Uterus (tissue), 4 donors: Measurements from ENCODE around the gene MBD3L2. TPM values are rescaled to one million over a fixed set of nuclear protein-coding genes. Genes with fewer than 3 reads are reported as not detected.
"Not testable (repeated sequence)": the region's sequence is repeated elsewhere in the genome, so short reads cannot be mapped to it uniquely, and the experiment has no call there.

ENCODE experiments used
- DNase-seq, 2 donors: peaks; one replicate each; pipeline ENCODE4 v3.0.0-alpha.2; 2019 to 2020
- H3K27ac ChIP-seq, 2 donors: fragments of 200-600 bp; sonication (generic); 1 replicate in 1 of 2; 2 replicates in 1 of 2; pipeline ENCODE4 v1.5.1; 2016 to 2018
- H3K27me3 ChIP-seq, 2 donors: fragments of 200-600 bp; sonication (generic); one replicate each; pipeline ENCODE4 v1.5.1; 2018 to 2019; ENCODE audit warnings: control low read depth in 1 of 2
- H3K36me3 ChIP-seq, 2 donors: fragments of 200-600 bp; sonication (generic); one replicate each; pipeline ENCODE4 v1.5.1; 2019; ENCODE audit warnings: control low read depth in 1 of 2
- H3K4me1 ChIP-seq, 2 donors: fragments of 200-600 bp; sonication (generic); one replicate each; pipeline ENCODE4 v1.5.1; 2018 to 2019; ENCODE audit warnings: control low read depth in 1 of 2
- H3K4me3 ChIP-seq, 2 donors: fragments of 200-600 bp; sonication (generic); 1 replicate in 1 of 2; 2 replicates in 1 of 2; pipeline ENCODE4 v1.5.1; 2018 to 2019; ENCODE audit warnings: mild to moderate bottlenecking in 1 of 2
- H3K9me3 ChIP-seq, 2 donors: fragments of 200-600 bp; sonication (generic); one replicate each; pipeline ENCODE4 v1.5.1; 2019; ENCODE audit warnings: control low read depth in 1 of 2
- CTCF ChIP-seq, 4 experiments: fragments of 200-600 bp in 2 of 4; fragments of 450-650 bp in 2 of 4; sonication (generic) in 2 of 4; IDR thresholded peaks; one replicate each; pipeline ENCODE4 v1.5.1; 2016 to 2019; ENCODE audit warnings: antibody characterized with exemption in 4 of 4, mild to moderate bottlenecking in 2 of 4, moderate library complexity in 1 of 4
- POLR2A ChIP-seq, 2 donors: fragments of 450-650 bp; IDR thresholded peaks; one replicate each; pipeline ENCODE4 v1.6.1; 2016; ENCODE audit warnings: antibody characterized with exemption in 2 of 2, mild to moderate bottlenecking in 1 of 2, moderate library complexity in 1 of 2
- intact Hi-C: fragments of 100-400 bp; cut with DNase I; formaldehyde crosslinking; loops from one replicate; pipeline ENCODE4 v1.15.1; 2023; ENCODE audit warnings: low total_unique reads
- total RNA-seq, 4 donors: library from RNA; depleted of rRNA in 3 of 4; stranded (reverse); fragments of >200 nt in 3 of 4; gene quantifications; one replicate each; pipeline versions ENCODE4 v1.1.0 to v1.2.4, GENCODE V29; 2014 to 2023
- donor health status: DM: yes; HTN: yes; CAD: no.

The MBD3L2 gene
- total RNA-seq, 4 donors from 2014 or later = not detected

GRCh38 chr19:7063764-7064418 is 14.8 kb downstream of the MBD3L2 start:
- no peaks in the 10 kb centered on the region for H3K9me3 ChIP-seq
- no peak overlapping the region for H3K4me3 ChIP-seq
- no peaks in the 10 kb centered on the region for H3K36me3 ChIP-seq
- no peaks in the 10 kb centered on the region for H3K27me3 ChIP-seq
- no peak overlapping the region for H3K27ac ChIP-seq
- no peak for DNase-seq
- TF ChIP-seq POLR2A (IDR thresholded peaks at IDR 0.05) (no peak), CTCF (IDR thresholded peaks at IDR 0.05) (no peak)
- no peaks in the 10 kb centered on the region for H3K4me1 ChIP-seq
- intact Hi-C loops = no loop called here

GRCh38 chr19:7067122-7067521 is 18.0 kb downstream of the MBD3L2 start:
- H3K27ac ChIP-seq, intact Hi-C loops, H3K36me3 ChIP-seq, DNase-seq, H3K4me1 ChIP-seq, H3K27me3 ChIP-seq, H3K4me3 ChIP-seq, H3K9me3 ChIP-seq: not testable (repeated sequence)

- Histone ChIP-seq H3K27me3 (no peaks in the 10 kb centered on the region), H3K4me1 (no peaks in the 10 kb centered on the region), H3K36me3 (no peaks in the 10 kb centered on the region), H3K4me3 (no peak overlapping the region), H3K27ac (no peak overlapping the region), H3K9me3 (no peaks in the 10 kb centered on the region)
- no peak for DNase-seq
- intact Hi-C loops = no loop called here
- no peak for TF ChIP-seq CTCF (IDR thresholded peaks at IDR 0.05)
- TF ChIP-seq POLR2A (IDR thresholded peaks at IDR 0.05) = no peak
Observed at GRCh38 chr19:7067716-7068115, 18.6 kb downstream of the MBD3L2 start.

- DNase-seq = no peak
- Histone ChIP-seq H3K4me1 (no peaks in the 10 kb centered on the region), H3K9me3 (no peaks in the 10 kb centered on the region), H3K27me3 (no peaks in the 10 kb centered on the region), H3K27ac (peak overlapping the region; percentile 18 to 68), H3K4me3 (peak overlapping the region in 1 of 2 donors; percentile 91), H3K36me3 (no peaks in the 10 kb centered on the region)
- no peak for TF ChIP-seq POLR2A (IDR thresholded peaks at IDR 0.05)
- TF ChIP-seq CTCF (IDR thresholded peaks at IDR 0.05) = no peak
- intact Hi-C loops = no loop called here
Observed at GRCh38 chr19:7068599-7068998, 19.5 kb downstream of the MBD3L2 start.

GRCh38 chr19:7069042-7069903 is 20.2 kb downstream of the MBD3L2 start, which contains the start of gene ZNF557:
ZNF557 (plus strand) TSS chr19:7069703; CDS start chr19:7075075, 5,372 bp downstream.
- intact Hi-C loops = no loop called here
- TF ChIP-seq CTCF (IDR thresholded peaks at IDR 0.05) = no peak
- peak in 1 of 2 donors; percentile 42 for TF ChIP-seq POLR2A (IDR thresholded peaks at IDR 0.05)
- no peaks in the 10 kb centered on the region for H3K9me3 ChIP-seq
- peak; percentile 98 to 99 for DNase-seq
- H3K4me1 ChIP-seq = no peaks in the 10 kb centered on the region
- H3K27me3 ChIP-seq = no peaks in the 10 kb centered on the region
- H3K36me3 ChIP-seq = no peaks in the 10 kb centered on the region
- peak within 1 kb of the TSS; percentile 68 to 82 for H3K27ac ChIP-seq
- peak within 1 kb of the TSS; percentile 67 to 91 for H3K4me3 ChIP-seq
